GM18517 (cell line): ENCODE measurements around the gene PDZD2.
A peak's percentile ranks its signal among the peaks of the same experiment; 100 is the strongest.
"Not testable (repeated sequence)": the region's sequence is repeated elsewhere in the genome, so short reads cannot be mapped to it uniquely, and the experiment has no call there.

Source experiments
- ATAC-seq: cut with Tn5 transposase; IDR thresholded peaks from one replicate; pipeline ENCODE4 v1.9.1; 2021; ENCODE audit warnings: mild to moderate bottlenecking, moderate library complexity; ENCODE audit not compliant: unreplicated experiment

Gene PDZD2

GRCh38 chr5:31767335-31768031 is 128.6 kb downstream of the PDZD2 start:
- ATAC-seq, result no peak

GRCh38 chr5:31768046-31768445 is 129.1 kb downstream of the PDZD2 start:
- ATAC-seq, result no peak

- no peak for ATAC-seq
Observed at GRCh38 chr5:31768784-31769183, 129.9 kb downstream of the PDZD2 start.

GRCh38 chr5:31769530-31769929 is 130.6 kb downstream of the PDZD2 start:
- ATAC-seq, result no peak

DNA sequence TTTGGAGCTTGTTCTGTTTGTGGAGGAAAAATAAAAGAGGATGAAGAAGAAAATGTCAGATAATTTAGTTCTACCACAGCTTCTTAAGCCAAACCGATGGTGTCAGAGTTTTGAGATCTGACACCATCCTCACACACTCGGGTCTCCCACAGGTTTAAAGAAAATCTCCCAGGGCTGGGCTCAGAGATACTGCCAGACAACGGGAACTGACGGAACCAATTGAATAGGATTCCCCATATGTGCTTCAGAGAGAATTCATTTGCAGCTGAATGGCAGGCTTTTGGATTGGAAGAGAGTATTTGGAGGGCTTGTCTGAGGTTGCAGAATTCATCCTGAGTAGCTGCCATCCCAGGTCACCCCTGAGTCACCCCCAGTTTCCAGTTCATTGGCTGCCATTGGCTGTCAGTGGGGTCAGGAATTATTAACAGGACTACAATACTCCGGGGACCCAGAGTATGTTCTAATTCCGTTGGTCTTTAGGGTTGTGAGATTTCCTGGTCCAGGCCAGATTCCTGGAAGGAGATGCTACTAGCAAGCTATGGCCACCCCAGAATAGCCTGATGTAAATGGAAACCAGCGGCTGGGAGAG is 131.3 kb downstream of the PDZD2 start:
- ATAC-seq, result no peak

DNA sequence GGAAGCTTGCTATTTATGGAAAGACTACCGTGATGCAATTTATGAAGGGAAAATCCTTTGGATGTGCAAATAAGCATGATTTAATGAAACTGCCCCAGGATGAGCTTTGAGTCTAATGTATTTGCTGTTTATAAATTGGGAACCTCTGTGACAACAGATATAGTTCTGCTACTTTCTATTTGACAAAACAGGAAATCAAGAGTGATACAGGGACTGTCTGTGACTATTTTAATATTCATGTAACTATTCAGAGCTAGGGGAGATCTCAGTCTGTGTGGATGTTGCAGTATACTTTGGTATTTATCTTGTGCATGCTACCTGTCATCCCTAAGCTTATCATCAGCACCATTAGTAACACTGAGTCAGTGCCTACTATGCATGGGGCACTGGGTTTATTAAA is 132.1 kb downstream of the PDZD2 start:
- peak; percentile 98 for ATAC-seq

DNA sequence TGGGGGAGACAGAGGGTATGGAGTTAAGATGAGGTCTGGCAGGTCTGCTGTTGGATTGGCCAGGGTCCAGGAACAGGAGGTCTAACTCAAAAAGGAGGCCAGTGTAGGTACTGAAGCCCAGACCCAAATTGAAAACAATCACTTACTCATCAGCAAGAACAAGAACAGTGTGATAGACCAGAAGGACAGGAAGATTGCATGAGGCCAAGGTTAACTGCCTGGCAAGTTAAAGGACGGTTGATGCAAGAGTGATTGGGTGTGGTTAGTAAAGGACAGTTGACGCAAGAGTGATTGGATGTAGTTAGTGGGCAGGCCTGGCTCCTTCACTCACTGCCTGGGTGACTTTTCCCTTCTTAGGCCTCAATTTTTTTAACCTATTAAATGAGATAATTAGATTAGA is 132.6 kb downstream of the PDZD2 start:
- ATAC-seq, result peak; percentile 23

GRCh38 chr5:31776294-31776693 is 137.4 kb downstream of the PDZD2 start:
- ATAC-seq, result not testable (repeated sequence)

GRCh38 chr5:31776976-31777651 is 138.2 kb downstream of the PDZD2 start:
- no peak for ATAC-seq

- no peak for ATAC-seq
Observed at GRCh38 chr5:31781772-31782171, 142.8 kb downstream of the PDZD2 start.

- no peak for ATAC-seq
Observed at GRCh38 chr5:31783086-31783645, 144.2 kb downstream of the PDZD2 start.

- no peak for ATAC-seq
Observed at GRCh38 chr5:31783731-31784130, 144.8 kb downstream of the PDZD2 start.

DNA sequence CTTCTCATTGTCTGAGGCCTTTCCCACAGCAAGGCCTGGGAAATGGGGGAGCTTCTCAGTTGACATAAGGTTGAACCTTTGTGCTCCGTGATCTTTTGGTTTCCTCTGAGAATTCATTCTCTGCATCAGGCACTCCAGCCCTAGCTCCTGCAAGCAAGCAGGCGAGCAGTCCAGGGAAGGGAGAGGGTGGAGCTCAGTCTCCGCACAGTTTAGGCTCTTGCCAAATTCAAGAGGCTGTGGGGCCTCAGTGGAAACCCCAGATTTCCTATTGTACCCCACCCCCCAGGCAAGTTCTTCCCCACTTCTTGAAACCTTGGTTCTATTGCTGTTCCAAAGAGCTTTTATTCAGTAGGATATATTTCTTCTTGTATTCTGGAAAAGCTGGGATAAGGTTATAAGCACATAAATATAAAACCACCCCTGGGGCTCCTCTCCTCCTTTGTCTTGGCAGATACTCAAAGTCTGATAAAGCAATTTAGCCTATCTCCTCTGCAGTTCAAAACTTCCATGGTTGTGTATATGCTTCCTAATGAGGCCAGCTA is 147.2 kb downstream of the PDZD2 start:
- ATAC-seq, result no peak

DNA sequence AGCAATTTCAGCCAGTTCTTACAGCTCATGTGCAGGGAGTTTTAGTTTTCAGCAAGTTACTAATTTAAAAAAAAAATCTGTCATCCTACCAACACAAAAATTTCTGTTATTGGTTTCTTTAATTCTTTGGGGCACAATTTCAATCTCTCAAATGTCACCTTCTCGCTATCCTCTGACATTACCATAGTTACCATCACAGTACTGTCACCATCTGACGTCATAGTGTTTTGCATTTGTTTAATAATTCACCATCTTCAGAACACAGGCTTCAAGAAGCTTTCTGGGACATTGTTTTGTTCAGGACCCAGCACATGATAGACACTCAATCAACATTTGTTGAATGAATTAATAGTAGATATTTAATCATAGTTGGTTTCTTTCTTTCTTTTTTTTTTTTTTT is 155.1 kb downstream of the PDZD2 start:
- ATAC-seq, result no peak

- no peak for ATAC-seq
Observed at GRCh38 chr5:31798168-31798567, 159.2 kb downstream of the PDZD2 start.

GRCh38 chr5:31800351-31800750 is 161.4 kb downstream of the PDZD2 start:
- no peak for ATAC-seq

DNA sequence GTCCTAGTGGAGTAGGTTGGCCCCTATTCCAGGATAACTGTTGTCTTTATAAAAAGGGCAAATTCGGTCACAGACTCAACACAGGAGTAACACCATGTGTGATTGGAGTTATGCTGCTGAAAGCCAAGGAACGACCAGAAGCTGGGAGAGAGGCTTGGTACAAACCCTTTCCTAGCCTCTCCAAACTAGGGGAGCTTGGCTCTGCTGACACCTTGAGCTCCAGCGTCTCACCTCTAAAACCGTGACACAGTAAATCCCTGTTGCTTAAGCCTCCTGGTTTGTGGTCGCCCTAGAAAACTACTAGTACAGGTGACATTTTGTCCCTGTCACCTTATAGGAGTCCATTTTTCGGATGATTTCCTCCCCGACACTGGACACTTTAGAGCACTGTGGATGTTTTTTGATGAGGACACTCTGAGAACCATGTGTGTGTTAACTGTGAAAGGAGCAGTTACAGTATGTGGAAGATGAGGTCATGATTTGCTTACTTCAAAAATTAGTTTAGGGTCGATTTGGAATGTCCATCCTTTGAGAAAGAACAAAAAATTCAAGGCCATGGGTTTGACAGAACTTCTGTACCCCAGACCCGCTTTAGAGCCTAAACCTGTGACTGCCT is 167.0 kb downstream of the PDZD2 start:
- ATAC-seq, result no peak

- ATAC-seq, result no peak
Observed at GRCh38 chr5:31806561-31806960, 167.6 kb downstream of the PDZD2 start.

- ATAC-seq, result no peak
Observed at GRCh38 chr5:31807789-31808540, 169.0 kb downstream of the PDZD2 start.

- ATAC-seq, result no peak
Observed at GRCh38 chr5:31809050-31809870, 170.3 kb downstream of the PDZD2 start.
